ENCODE results near the gene MBD5.

Gene MBD5

DNA sequence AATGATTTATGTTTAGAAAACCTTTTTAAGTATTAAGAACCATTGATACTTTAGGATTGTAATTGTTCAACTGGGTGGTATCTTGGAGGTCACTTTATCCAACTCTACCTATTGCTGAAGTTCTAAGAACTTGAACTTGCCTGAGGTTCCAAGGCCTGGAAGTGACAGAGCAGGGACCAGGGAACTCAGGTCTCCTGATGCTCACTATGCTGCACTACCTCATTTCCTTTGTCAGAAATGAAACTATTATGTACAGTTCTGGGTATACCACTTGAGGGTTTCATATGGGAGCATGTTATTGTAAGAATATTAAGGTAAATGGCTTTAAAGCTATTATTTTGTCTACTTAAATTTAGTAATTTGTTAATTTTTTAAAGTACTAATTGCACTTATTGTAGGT, 3.0 kb downstream of the MBD5 start:
- no peak for DNase-seq (ENCODE audit: low spot score)

DNA sequence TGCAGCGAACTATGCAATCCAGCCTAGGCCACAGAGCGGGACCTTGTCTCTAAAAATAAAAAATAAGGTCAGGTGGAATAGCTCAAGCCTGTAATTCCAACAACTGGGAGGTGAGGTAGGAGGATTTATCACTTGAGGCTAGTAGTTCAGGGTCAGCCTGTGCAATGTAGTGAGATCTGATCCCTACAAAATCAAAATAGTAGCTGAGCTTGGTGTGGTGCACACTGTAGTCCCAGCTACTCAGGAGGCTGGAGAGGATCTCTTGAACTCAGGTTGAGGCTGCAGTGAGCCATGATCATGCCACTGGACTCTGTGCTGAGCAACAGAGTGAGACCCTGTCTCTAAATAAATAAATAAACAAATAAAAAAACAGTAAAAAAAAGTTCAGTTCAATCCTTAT, 5.7 kb downstream of the MBD5 start:
- no peak for DNase-seq (ENCODE audit: low spot score)

- no peak for DNase-seq (ENCODE audit: low spot score)
These were observed 6.9 kb downstream of the MBD5 start for GRCh38 chr2:148027822-148028221.

DNA sequence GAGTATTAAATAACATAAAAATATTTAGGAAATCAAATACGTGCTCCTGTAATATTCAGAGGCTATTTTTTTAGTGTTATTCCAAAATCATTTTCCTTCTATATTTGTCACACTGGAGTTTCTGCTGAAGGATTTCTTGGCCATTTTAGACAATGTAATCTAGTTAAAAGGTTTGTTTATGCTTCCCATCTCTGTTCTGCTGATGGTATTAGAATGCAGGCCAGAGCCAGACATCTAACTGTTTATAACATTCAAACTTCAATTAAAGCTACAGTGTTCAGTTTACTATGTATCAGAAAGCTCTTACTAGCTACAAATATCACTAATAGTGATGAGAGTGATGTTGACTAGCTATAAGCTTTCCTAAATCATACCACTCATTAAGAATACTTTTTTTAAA, 7.9 kb downstream of the MBD5 start:
- DNase-seq (ENCODE audit: low spot score), result no peak

DNA sequence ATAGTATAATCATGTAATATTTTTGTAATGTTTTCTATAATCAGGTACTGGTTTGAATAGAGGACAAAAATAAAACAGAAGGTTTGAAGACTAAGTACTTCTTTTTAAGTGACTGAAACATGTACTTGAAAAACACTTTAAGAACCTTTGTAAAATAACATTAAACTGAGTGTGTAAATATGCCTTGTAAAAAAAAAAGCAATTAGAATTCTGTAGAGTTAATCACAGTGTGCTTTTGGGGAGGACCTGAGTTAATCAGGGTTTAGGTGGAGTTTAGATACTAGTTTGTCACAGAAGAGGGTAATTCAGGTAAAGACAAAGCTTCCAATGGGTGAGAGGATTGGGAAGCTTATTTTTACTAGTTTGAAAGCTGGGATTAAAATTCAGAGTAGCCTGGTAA, 10.3 kb downstream of the MBD5 start:
- DNase-seq (ENCODE audit: low spot score), result no peak

DNA sequence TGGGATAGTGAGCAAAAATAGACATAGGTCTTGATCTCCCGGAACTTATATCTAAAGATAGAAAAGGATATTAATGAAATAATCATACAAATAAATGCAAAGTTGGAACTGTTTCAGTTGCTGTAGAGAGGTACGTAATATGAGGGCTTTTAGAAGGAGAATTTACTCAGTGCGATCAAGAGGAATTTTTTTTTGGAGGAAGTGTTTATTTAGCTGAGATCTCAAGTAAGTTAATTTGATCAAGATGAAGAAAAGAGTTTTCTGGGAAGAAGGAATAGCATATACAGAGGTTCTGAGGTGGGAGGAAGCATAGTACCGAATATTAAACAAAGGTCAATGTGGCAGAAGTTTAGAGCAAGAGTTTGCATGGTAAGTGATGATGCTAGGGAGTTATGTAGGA, 11.3 kb downstream of the MBD5 start:
- DNase-seq (ENCODE audit: low spot score), result no peak

DNA sequence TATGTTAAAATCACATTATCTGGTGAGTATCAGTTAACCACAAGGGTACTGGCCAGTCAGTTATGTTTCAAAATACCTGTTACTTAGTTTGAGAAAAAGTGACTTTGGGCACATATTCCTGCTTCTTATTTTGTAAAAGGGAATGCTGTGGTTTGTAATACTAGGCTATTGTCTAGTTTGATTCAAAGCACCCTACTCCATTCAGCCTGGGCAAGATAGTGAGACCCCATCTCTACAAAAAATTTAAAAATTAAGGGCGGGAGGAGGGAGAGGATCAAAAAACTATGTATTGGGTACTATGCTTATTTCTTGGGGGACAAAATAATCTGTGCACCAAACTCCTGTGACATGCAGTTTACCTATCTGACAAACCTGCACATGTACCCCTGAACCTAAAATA, 18.9 kb downstream of the MBD5 start:
- no peak for DNase-seq (ENCODE audit: low spot score)

DNA sequence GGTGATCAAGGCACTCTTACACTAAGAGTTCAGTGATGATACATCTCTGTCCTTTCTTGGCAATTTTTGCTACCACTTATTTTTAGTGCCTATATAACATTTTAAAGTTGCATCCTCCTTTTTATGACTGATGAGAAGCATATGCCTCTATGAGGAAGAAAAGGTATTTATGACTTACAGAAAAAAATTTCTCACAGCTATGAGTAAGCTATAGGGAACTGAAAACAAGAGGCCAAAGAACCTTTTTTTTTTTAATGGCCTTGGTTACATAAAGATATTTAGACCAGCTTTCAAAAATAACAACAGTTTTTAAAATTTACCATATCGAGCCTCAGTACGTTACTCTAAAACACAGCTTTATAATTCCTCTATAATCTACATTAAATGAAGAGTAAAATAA, 21.3 kb downstream of the MBD5 start:
- no peak for DNase-seq (ENCODE audit: low spot score)

DNA sequence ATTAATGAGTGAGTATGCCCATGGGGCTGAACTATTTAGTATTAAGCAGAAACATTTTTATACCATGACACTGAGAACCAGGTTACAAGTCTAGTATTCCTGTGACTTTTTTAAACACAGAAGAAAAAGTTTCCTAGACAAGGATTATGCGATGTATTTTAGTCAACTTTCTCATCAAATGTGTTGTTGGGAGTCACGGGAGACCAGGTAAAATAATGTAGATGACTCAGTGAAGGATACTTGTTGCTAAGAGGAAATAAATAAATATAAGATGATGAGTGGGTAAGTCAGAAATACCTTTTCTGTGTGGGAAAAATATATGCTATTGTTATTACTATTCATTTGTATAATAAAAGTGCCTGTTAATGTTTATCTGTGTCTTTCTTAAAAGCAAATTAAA, 23.4 kb downstream of the MBD5 start:
- no peak for DNase-seq (ENCODE audit: low spot score)

- DNase-seq (ENCODE audit: low spot score), result no peak
These were observed 25.9 kb downstream of the MBD5 start for GRCh38 chr2:148046802-148047201.

- no peak for DNase-seq (ENCODE audit: low spot score)
These were observed 27.8 kb downstream of the MBD5 start for GRCh38 chr2:148048475-148049221.

DNA sequence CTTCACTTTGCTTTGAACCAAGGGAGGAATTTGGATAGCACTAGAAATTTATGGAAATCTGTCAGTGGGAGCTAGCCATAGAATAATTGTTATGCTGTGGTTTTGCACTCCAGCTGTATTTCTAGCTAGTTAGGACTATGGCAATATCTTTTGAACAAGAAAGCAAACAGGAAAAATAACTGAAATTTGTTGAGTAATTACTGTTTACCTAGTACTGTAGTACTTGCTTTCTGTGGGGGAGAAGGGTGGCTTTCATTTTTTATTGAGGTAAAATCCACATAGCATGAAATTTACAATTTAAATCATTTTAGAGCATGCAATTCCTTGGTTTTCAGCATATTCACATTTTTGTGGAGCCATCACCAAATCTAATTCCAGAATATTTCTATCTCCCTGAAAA, 28.4 kb downstream of the MBD5 start:
- DNase-seq (ENCODE audit: low spot score), result no peak

GRCh38 chr2:148052687-148053086, 31.8 kb downstream of the MBD5 start:
- no peak for DNase-seq (ENCODE audit: low spot score)

- no peak for DNase-seq (ENCODE audit: low spot score)
These were observed 37.8 kb downstream of the MBD5 start for GRCh38 chr2:148058641-148059040.

DNA sequence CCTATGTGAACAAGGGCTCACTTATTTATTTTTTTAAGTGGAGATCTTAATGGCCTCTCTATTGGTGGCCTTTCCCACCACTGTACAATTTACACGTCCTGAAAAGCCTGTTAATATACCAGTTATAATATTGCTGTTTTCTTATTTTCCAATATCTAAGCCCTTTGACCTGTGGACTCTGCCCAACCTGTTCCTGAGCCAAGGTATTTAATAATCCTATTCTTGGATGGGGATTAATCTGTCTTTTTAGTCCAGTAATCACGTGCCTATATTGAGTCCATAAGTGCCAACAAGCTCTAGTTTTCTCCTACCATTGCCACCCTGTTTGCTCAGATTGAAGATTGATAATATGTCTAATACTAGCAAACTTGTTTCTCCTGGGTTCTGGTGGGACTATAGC, 42.7 kb downstream of the MBD5 start:
- DNase-seq (ENCODE audit: low spot score), result no peak

DNA sequence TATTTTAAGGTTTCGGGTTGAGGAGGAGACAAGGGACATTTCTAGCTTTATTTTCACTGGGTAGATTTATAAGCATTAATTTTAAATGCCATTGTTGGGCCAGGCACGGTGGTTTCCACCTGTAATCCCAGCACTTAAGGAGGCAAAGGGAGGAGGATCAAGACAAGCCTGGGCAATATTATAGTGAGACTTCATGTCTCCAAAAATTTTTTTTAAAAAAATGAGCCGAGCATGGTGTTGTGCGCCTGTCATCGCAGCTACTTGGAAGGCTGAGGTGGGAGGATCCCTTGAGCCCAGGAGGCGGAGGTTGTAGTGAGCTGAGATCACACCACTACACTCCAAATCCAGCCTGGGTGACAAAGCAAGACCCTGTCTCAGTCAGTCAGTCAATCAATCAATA, 45.0 kb downstream of the MBD5 start:
- DNase-seq (ENCODE audit: low spot score), result no peak

GRCh38 chr2:148067801-148068200, 46.9 kb downstream of the MBD5 start:
- no peak for DNase-seq (ENCODE audit: low spot score)

DNA sequence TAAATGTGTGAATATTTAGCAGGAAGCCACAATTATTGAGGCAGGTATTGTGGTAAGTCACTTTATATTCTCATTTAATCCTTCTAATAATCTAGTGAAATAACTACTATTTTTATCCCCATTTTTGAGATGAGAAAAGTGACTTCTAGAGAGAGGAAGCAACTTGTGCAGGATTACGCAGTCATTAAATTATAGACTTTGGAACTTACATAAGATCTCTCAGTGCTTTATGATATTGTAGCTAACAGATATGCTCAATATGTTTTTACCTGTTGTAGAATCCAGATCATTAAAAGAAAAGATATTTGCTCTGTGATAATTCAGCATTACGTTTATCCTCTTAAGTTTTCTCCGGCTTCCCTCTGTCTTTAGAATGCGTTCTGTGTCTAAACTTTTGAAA, 50.5 kb downstream of the MBD5 start:
- DNase-seq (ENCODE audit: low spot score), result no peak

- DNase-seq (ENCODE audit: low spot score), result no peak
These were observed 75.1 kb downstream of the MBD5 start for GRCh38 chr2:148096012-148096411.

DNA sequence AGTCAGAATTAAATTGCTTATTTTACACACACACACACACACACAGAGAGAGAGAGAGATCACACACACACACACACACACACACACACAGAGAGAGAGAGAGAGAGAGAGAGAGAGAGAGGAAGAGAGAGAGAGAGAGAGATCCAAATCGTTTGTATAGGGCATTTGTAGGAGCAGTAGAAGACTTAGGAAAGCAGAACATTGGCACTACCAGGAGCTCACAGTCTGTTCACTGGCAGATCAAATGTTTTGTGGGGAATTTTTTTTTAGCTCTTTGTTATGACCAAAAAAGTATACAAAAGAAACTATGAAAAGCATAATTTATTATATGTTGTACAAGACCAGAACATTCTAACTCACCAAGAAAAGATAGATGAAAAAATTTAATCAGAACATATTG, 81.8 kb downstream of the MBD5 start:
- DNase-seq (ENCODE audit: low spot score), result peak; percentile 28

DNA sequence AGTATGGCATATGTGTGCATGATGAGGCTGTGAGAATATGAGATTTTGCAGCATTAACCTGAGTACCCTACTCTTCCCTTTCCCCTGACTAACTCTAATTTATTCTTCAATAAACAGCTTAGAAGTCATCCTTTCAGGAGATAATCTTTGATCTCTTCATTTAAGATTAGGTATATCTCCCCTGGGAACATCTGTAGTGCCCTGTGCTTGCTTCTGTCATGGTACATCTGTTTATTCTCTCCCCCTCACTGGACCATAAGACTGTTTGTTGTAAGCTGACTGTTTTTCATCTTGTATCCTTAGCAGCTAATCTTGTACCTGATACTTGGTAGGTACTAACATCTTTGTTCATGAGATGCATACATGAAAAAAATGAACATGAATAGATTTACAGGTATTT, 83.1 kb downstream of the MBD5 start:
- no peak for DNase-seq (ENCODE audit: low spot score)

GRCh38 chr2:148106331-148106730, 85.4 kb downstream of the MBD5 start:
- no peak for DNase-seq (ENCODE audit: low spot score)

DNA sequence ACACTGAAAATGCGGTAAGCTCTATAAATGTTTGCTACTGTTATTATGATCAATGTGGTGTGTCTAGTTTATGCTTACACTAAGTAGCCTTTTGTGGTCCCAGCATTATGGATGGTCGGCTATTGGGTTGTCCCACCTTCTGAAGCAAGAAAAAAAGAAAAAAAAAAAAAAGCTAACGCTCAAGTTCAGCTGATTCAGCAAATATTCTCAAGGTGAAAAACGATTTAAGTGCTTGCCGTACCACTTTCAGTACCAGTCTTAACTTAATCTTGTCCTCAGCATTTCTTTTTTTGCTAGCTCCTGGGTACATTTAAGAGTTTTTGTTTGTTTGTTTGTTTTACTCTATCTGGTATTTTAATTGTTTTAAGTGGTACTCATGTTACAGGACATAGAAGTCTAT, 87.5 kb downstream of the MBD5 start:
- DNase-seq (ENCODE audit: low spot score), result no peak

GRCh38 chr2:148110184-148110583, 89.3 kb downstream of the MBD5 start:
- no peak for DNase-seq (ENCODE audit: low spot score)

DNA sequence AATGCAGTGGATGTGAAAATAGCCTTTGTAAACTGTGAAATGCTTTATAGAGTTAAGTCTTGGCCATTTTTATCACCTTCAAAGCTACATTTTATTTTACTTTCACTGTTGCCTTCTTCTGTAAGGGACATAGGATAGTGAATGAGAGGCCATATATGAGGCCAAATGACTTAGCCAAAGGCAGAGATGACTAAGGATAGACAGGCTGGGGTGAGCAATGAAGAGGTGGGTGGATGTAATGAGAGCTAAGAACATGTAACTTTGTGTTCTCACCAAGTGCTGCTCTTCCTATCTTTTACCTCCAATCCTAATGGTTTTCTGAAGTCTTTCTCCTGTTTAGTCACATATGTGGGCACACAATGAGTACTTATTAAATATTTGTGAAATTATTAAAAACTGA, 101.9 kb downstream of the MBD5 start:
- DNase-seq (ENCODE audit: low spot score), result no peak
